IPS-20b (cell line): ENCODE data around the gene INTS3.
"Not testable (repeated sequence)": the region's sequence is repeated elsewhere in the genome, so short reads cannot be mapped to it uniquely, and the experiment has no call there.

Experiments
- H3K27ac ChIP-seq: one replicate; pipeline ENCODE4 v1.5.1; 2013; ENCODE audit warnings: low read length
- H3K27me3 ChIP-seq: 2 replicates; pipeline ENCODE4 v1.6.1; 2013; ENCODE audit warnings: mild to moderate bottlenecking, low read length, inconsistent platforms; ENCODE audit not compliant: insufficient read depth
- H3K36me3 ChIP-seq: 2 replicates; pipeline ENCODE4 v1.6.1; 2013; ENCODE audit warnings: low read depth, mild to moderate bottlenecking, inconsistent platforms, low read length, moderate library complexity; ENCODE audit not compliant: insufficient read depth
- H3K4me1 ChIP-seq: 2 replicates; pipeline ENCODE4 v1.6.1; 2013; ENCODE audit warnings: mild to moderate bottlenecking, control low read depth, inconsistent platforms, low read length, moderate library complexity; ENCODE audit not compliant: insufficient read depth
- H3K4me3 ChIP-seq: 2 replicates; pipeline ENCODE4 v1.5.1; 2013; ENCODE audit warnings: mild to moderate bottlenecking, low read length, inconsistent platforms
- H3K9ac ChIP-seq: 2 replicates; pipeline ENCODE4 v1.6.1; 2013; ENCODE audit warnings: low read depth, mild to moderate bottlenecking, inconsistent platforms, low read length, moderate library complexity
- H3K9me3 ChIP-seq: 2 replicates; pipeline ENCODE4 v1.6.1; 2013; ENCODE audit warnings: mild to moderate bottlenecking, low read depth, low read length, inconsistent platforms; ENCODE audit not compliant: insufficient read depth

Gene INTS3

DNA sequence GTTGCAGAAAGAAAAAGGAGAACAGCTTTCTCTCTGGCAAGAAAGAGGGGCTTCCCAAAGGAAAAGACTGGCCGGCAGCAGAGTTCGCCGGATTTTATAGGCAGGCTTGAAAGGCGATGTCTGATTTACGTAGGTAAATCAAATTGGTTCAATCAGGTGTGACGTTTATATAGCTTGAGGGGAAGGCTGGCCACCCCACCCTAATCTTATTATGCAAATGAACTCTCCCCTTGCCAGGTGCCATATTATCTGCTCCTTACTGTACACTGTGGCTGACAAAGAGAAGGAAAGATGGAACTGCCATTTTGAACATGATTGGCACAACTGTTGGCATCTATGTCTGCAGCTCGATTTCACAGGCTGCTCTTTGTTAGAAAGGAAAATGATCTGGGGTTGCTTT is 16.8 kb upstream of the INTS3 start:
- H3K36me3 ChIP-seq, result no peaks in the 10 kb centered on the region
- no peaks in the 10 kb centered on the region for H3K27me3 ChIP-seq
- H3K9ac ChIP-seq, result no peak overlapping the region
- H3K4me1 ChIP-seq, result no peaks in the 10 kb centered on the region
- H3K27ac ChIP-seq, result no peak overlapping the region
- no peak overlapping the region for H3K4me3 ChIP-seq
- H3K9me3 ChIP-seq, result no peaks in the 10 kb centered on the region

DNA sequence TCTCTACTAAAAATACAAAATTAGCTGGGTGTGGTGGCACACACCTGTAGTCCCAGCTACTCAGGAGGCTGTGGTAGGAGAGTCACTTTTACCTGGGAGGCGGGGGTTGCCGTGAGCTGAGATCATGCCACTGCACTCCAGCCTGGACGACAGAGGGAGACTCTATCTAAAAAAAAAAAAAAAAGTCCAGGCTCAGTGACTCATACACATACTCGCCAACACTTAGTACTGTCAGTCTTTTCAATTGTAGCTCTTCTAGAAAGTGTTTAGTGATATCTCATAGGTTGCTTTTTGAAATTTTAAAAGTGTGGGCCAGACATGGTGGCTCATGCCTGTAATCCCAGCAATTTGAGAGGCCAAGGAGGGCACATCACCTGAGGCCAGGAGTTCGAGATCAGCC is 11.6 kb upstream of the INTS3 start:
- not testable (repeated sequence) for H3K9me3 ChIP-seq, H3K4me3 ChIP-seq, H3K9ac ChIP-seq

DNA sequence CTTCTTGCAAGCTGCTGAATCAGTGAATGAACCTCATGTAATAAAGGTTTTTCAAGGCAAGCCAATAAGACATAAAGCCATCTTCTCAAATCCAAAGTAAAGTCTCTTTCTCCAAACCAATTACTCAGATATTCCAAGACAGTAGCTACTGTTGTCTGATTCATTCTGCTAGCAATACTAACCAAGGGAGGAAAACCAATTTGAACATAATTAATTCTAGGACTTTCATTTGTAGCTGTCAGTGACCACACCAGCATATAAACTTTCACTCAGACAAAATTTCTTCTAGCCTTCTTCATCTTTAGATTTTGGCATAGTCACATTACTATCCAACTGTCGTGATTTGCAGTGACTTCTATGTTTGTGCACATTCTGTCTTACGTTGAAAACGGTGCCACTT is 10.5 kb upstream of the INTS3 start:
- Histone ChIP-seq H3K27me3 (no peaks in the 10 kb centered on the region), H3K9me3 (no peaks in the 10 kb centered on the region), H3K4me1 (no peaks in the 10 kb centered on the region), H3K4me3 (no peak overlapping the region), H3K36me3 (no peaks in the 10 kb centered on the region), H3K27ac (no peak overlapping the region), H3K9ac (no peak overlapping the region)

More for the DNA sequence above, 11.6 kb upstream of the INTS3 start:
- not testable (repeated sequence) for H3K27ac ChIP-seq, H3K27me3 ChIP-seq, H3K36me3 ChIP-seq, H3K4me1 ChIP-seq

DNA sequence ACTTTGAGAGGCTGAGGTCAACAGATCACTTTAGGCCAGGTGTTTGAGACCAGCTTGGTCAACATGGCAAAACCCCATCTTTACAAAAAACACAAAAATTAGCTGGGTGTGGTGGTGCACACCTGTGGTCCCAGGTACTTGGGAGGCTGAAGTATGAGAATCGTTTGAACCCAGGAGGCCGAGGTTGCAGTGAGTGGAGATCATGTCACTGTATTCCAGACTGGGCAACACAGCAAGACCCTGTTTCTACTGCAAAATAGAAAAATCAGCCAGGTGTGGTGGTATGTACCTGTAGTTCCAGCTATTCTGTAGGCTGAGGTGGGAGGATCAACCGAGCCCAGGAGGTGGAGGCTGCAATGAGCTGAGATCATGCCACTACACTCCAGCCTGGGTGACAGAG is 4.2 kb upstream of the INTS3 start:
- no peak overlapping the region for H3K9ac ChIP-seq
- no peaks in the 10 kb centered on the region; the same call in 1 of the 2 replicates for H3K4me1 ChIP-seq
- no peaks in the 10 kb centered on the region for H3K9me3 ChIP-seq
- no peak overlapping the region for H3K27ac ChIP-seq
- H3K27me3 ChIP-seq, result no peaks in the 10 kb centered on the region
- no peaks in the 10 kb centered on the region for H3K36me3 ChIP-seq
- no peak overlapping the region for H3K4me3 ChIP-seq

- not testable (repeated sequence) for H3K27me3 ChIP-seq, H3K4me1 ChIP-seq, H3K36me3 ChIP-seq, H3K4me3 ChIP-seq, H3K9me3 ChIP-seq, H3K27ac ChIP-seq, H3K9ac ChIP-seq
Observed at GRCh38 chr1:153724634-153725033, 3.2 kb upstream of the INTS3 start.

DNA sequence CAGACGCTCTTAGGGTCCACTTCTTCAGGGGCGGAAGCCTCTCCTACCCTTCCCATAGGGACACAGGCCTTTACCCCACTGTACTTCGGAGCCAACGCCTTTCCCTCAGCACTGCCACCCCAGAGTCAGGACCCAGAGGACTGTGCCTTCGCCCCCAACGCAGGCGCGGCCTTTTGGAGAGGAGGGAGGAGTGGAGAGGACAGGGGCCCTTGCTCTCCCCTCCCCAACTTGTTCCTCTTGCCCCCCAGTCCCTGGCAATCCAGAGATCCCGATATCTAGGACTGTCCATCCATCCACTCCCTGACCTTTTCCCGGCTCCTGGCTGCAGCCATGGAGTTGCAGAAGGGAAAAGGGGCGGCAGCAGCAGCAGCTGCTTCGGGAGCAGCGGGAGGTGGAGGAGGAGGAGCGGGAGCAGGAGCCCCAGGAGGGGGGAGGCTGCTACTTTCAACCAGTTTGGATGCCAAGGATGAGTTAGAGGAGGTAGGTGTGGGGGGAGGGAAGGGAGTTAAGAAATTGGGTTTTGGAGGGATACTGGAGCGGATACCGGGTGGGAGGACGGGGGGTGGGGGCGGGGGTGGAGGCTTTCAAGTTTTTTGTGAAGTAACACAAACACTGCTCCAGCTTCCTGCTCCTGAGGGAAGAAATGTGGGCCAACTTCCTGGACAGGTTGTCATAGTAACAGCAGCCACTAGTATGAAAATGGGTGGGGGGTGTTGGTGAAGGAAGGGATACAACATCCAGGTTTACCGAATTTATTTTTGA is 636 bp downstream of the INTS3 start:
- no peaks in the 10 kb centered on the region for H3K9me3 ChIP-seq
- H3K4me1 ChIP-seq, result peaks cover 19% of the 10 kb centered on the region
- no peaks in the 10 kb centered on the region for H3K27me3 ChIP-seq
- H3K9ac ChIP-seq, result peak overlapping the region; percentile 100
- H3K27ac ChIP-seq, result peak overlapping the region; percentile 100
- H3K4me3 ChIP-seq, result peak overlapping the region; percentile 99
- H3K36me3 ChIP-seq, result peaks cover 17% of the 10 kb centered on the region; the same call in 1 of the 2 replicates

DNA sequence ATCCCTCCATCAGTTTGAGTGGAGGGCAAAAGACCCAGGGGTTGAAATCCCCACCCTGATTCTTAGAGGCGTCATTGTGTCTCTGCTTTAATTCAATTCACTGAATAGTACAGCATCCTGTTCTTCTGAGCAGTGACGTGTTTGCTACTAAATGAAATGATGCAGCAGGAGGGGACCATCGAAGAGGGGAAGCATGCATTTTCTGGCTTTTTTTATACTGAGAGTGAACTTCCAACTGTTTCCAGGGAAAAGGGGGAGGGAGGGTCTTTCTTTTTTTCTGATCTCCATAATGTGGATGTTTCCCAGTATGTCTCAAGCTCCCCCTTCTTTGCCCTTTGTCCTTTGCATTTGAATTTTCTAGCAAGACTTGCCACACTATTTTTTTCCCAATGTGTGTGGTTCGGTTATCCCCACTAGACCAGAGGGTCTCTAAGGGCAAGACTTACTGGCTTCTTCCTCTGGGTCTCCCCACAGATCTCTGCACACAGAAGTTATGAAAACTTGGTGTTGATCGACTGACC is 2.7 kb downstream of the INTS3 start:
- no peak overlapping the region for H3K27ac ChIP-seq
- no peaks in the 10 kb centered on the region for H3K9me3 ChIP-seq
- no peaks in the 10 kb centered on the region for H3K27me3 ChIP-seq
- H3K4me1 ChIP-seq, result peaks cover 19% of the 10 kb centered on the region
- H3K9ac ChIP-seq, result peak overlapping the region; percentile 39; the same call in 1 of the 2 replicates
- peaks cover 34% of the 10 kb centered on the region for H3K36me3 ChIP-seq
- peak overlapping the region; percentile 15; the same call in 1 of the 2 replicates for H3K4me3 ChIP-seq

GRCh38 chr1:153733970-153734369 is 6.1 kb downstream of the INTS3 start:
- H3K27me3 ChIP-seq, result no peaks in the 10 kb centered on the region
- H3K36me3 ChIP-seq, result peaks cover 48% of the 10 kb centered on the region
- no peaks in the 10 kb centered on the region for H3K9me3 ChIP-seq
- no peak overlapping the region for H3K4me3 ChIP-seq
- no peak overlapping the region for H3K27ac ChIP-seq
- peak overlapping the region; percentile 46; the same call in 1 of the 2 replicates for H3K9ac ChIP-seq
- H3K4me1 ChIP-seq, result peaks cover 17% of the 10 kb centered on the region

- H3K27ac ChIP-seq, result no peak overlapping the region
- peak overlapping the region; percentile 46; the same call in 1 of the 2 replicates for H3K9ac ChIP-seq
- no peak overlapping the region for H3K4me3 ChIP-seq
- H3K36me3 ChIP-seq, result peaks cover 48% of the 10 kb centered on the region
- H3K4me1 ChIP-seq, result peaks cover 12% of the 10 kb centered on the region; the same call in 1 of the 2 replicates
- H3K9me3 ChIP-seq, result no peaks in the 10 kb centered on the region
- no peaks in the 10 kb centered on the region for H3K27me3 ChIP-seq
Observed at GRCh38 chr1:153734396-153735089, 6.7 kb downstream of the INTS3 start.

- Histone ChIP-seq H3K4me3 (no peak overlapping the region), H3K27ac (no peak overlapping the region), H3K9ac (no peak overlapping the region), H3K9me3 (no peaks in the 10 kb centered on the region), H3K4me1 (peaks cover 8% of the 10 kb centered on the region; the same call in 1 of the 2 replicates), H3K36me3 (peaks cover 48% of the 10 kb centered on the region), H3K27me3 (no peaks in the 10 kb centered on the region)
Observed at GRCh38 chr1:153735090-153735420, 7.2 kb downstream of the INTS3 start.

GRCh38 chr1:153741986-153742385 is 14.1 kb downstream of the INTS3 start:
- peaks cover 32% of the 10 kb centered on the region for H3K4me1 ChIP-seq

More at GRCh38 chr1:153741986-153742385, 14.1 kb downstream of the INTS3 start:
- Histone ChIP-seq H3K27me3 (no peaks in the 10 kb centered on the region), H3K9ac (no peak overlapping the region), H3K36me3 (peaks cover 61% of the 10 kb centered on the region), H3K4me3 (no peak overlapping the region), H3K27ac (no peak overlapping the region), H3K9me3 (no peaks in the 10 kb centered on the region)
